ENCODE results near the gene FOLR1.
"Not testable (repeated sequence)": the region's sequence is repeated elsewhere in the genome, so short reads cannot be mapped to it uniquely, and the experiment has no call there.

The FOLR1 gene

DNA sequence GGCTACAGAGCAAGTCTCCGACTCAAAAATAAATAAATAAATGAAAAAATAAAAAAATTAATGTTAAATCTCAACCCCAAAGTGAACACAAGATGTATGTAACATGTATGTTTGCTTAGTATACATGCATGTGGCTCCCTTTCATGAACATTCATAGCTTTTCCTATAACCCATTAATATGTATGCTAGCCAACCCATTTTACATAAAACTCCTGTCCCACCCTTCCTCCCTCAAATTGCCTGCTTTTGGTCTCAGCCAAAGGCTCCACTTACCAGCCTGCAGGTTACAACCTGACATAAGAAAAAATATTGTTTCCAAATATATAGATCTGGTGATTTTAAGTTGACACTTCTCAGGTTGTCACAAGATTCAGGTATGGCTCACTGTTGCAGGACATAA is 3.7 kb upstream of the FOLR1 start:
- DNase-seq = no peak

DNA sequence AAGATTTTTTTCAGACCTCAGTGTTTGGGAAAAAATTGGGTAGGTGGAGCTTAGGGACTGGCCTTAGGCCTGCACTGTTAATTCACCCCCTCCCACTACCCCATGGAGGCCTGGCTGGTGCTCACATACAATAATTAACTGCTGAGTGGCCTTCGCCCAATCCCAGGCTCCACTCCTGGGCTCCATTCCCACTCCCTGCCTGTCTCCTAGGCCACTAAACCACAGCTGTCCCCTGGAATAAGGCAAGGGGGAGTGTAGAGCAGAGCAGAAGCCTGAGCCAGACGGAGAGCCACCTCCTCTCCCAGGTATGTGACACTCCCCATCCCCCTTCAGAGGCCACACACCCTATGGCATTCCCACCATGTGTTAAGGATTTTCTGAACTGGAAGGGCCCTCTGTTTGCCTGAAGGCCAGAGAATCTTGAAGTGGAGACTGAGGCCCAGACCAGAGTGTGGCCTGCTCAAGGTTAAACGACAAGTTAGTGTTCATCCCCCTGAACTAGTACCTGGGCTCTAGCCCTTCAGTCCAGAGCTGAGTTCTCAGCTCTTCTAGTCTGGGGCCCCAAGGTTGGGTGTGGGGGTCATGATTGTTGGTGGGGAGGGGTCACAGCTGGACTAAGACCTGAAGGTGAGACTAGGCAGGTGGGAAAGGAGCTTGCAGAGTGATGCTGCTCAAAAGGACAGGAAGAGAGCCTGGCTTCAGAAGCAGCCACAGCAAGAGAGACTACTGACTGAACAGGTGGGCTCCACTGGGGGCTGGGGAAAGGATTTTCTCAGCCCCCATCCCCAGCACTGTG is 2.3 kb upstream of the FOLR1 start:
- DNase-seq = no peak

DNA sequence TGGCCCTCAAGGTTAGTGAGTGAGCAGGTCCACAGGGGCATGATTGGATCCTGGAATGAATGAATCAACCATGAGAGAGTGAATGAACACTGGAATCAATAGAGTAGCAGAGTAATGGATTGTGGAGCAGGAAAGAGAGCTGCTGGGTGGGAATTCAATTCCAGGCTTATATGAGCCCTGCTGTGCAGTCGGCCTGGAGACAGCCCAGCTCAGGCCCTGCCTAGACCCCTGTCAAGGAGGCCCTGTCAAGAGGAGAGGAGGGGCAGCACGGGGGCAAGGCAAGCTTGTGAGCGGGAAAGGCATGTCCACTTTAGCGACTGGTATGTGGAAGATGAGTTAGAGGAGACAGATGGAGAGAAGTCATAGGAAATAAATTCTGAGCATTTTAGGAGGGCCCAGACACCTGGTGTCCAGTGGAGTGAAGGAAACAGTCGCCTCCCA is 1.3 kb upstream of the FOLR1 start:
- no peak for DNase-seq

DNA sequence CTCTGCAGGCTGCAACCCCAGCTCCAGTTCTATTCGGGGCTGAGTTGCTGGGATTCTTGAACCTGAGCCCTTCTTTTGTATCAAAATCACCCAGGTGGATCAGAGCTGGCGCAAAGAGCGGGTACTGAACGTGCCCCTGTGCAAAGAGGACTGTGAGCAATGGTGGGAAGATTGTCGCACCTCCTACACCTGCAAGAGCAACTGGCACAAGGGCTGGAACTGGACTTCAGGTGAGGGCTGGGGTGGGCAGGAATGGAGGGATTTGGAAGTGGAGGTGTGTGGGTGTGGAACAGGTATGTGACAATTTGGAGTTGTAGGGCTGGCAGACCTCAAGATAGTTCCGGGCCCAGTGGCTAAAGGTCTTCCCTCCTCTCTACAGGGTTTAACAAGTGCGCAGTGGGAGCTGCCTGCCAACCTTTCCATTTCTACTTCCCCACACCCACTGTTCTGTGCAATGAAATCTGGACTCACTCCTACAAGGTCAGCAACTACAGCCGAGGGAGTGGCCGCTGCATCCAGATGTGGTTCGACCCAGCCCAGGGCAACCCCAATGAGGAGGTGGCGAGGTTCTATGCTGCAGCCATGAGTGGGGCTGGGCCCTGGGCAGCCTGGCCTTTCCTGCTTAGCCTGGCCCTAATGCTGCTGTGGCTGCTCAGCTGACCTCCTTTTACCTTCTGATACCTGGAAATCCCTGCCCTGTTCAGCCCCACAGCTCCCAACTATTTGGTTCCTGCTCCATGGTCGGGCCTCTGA is 3.8 kb downstream of the FOLR1 start:
- no peak for DNase-seq

DNA sequence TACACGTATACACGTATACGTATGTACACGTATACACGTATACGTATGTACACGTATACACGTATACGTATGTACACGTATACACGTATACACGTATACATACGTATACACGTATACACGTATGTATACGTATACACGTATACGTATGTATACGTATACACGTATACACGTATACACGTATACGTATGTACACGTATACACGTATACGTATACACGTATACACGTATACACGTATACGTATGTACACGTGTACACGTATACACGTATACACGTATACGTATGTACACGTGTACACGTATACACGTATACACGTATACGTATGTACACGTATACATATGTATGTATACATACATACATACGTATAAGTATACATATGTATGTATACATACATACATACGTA is 9.5 kb downstream of the FOLR1 start:
- not testable (repeated sequence) for DNase-seq

DNA sequence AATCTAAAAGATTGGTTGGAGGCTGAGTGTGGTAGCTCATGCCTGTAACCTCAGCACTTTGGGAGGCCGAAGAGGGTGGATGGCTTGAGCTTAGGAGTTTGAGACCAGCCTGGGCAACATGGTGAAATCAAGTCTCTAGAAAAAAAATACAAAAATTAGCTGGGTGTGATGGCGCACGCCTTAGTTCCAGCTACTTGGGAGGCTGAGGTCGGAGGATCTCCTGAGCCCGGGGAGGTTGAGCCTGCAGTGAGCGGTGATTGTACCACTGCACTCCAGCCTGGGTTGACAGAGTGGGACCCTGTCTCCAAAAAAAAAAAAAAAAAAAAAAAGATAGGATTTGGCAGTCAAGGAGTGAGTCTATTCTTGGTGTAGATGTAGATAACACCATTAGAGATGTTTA is 10.6 kb downstream of the FOLR1 start:
- no peak for DNase-seq

DNA sequence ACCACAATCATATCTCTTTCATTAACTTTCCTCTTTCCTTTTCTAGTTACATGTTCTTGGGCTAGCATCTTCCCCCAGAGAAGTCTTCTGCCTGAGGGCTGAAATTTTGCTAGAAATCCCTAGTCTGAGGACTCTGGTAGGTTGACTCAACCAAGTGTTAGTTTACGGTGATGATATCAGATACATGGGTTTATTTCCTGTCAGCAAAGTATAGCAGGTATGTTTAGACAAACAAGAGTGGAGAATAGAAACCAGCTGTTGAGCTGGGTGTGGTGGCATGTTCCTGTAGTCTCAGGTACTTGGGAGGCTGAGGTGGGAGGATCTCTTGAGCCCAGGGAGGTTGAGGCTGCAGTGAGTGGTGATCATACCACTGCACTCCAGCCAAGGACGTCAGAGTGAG is 11.2 kb downstream of the FOLR1 start:
- no peak for DNase-seq

DNA sequence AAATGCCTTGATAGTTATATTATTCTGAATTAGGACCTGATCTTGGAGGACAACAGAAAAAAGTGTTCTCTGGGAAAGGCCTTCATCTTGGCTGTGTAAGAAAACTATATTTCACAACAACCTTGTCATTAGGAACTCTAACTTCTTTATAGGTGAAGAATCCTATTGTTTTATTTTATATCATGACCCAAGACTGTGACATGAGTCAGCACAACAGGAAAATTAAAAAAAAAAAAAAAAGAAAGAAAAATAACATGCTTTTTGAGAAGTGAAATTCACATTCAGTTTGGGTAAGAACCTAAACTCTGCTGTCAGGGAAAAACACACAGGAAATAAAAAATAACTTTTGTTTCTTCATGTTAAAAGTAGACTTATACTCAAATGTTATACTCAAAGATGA is 12.9 kb downstream of the FOLR1 start:
- no peak for DNase-seq

- DNase-seq = not testable (repeated sequence)
Measured at GRCh38 chr11:72206794-72207193, 14.9 kb downstream of the FOLR1 start.

GRCh38 chr11:72208281-72208680 is 16.3 kb downstream of the FOLR1 start:
- no peak for DNase-seq

GRCh38 chr11:72209101-72209500 is 17.2 kb downstream of the FOLR1 start:
- no peak for DNase-seq

- no peak for DNase-seq
Measured at GRCh38 chr11:72216638-72217037, 24.7 kb downstream of the FOLR1 start, which contains the start of gene FOLR2. TSS of gene FOLR2 (plus strand) at chr11:72216794. CDS start at chr11:72218585, 1,791 bp downstream.

- no peak for DNase-seq
Measured at GRCh38 chr11:72217841-72218240, 25.9 kb downstream of the FOLR1 start.

GRCh38 chr11:72218251-72218745 is 26.4 kb downstream of the FOLR1 start:
- no peak for DNase-seq

DNA sequence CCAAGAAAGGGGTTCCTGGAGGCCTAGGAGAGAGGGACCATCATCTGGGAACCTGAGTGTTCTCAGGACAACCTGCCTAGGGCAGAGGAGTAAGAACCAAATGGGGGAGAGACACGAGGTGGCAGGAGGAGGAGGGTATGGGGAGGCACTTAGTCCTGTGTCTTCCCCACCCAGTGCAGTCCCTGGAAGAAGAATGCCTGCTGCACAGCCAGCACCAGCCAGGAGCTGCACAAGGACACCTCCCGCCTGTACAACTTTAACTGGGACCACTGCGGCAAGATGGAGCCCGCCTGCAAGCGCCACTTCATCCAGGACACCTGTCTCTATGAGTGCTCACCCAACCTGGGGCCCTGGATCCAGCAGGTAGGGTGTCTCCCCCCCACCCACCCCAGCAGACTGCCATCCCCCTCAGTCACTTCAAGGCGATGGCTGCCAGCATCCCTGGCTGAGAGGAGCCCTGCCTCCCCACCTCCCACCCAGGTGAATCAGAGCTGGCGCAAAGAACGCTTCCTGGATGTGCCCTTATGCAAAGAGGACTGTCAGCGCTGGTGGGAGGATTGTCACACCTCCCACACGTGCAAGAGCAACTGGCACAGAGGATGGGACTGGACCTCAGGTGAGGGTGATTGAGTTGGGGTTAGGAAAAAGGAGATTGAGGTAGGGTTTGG is 28.9 kb downstream of the FOLR1 start:
- no peak for DNase-seq

GRCh38 chr11:72221386-72222075 is 29.6 kb downstream of the FOLR1 start:
- no peak for DNase-seq

DNA sequence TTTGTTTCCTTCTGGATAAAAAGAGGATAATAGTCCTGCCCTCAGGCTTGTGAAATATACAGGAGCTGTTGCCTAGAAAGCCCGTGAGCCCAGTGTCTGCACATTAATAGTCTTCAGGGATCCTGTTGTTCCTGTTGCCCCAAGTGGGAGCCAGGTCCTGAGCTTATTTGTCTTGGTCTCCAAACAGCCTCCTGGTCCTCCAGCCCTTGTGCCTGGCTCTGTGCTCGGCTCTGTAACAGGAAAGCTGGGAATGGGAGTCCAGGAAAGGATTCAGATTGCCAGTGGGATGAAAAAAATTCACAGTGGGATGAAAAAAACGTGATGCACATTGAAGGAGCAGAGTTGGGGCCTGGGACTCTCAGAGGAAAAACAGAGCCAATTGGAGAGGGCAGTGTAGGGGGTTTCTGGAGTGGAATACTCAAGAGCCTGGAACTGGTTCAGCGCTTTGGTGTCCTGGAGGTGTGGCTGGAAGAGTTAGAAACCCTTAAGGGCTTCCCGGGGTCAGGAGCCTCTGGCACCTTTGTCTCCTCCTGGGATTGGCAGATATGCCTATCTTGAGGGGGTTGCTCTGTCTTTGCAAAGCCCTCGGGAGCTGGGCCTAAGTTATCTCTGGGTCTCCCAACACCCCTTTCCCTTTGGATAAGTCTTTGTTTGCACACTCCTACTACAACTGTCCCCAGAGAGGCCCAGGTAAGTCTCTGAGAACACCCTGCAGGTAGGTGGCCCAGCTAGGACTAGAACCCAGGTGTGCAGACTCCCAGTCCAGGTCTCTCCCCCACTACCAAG is 30.4 kb downstream of the FOLR1 start:
- no peak for DNase-seq

DNA sequence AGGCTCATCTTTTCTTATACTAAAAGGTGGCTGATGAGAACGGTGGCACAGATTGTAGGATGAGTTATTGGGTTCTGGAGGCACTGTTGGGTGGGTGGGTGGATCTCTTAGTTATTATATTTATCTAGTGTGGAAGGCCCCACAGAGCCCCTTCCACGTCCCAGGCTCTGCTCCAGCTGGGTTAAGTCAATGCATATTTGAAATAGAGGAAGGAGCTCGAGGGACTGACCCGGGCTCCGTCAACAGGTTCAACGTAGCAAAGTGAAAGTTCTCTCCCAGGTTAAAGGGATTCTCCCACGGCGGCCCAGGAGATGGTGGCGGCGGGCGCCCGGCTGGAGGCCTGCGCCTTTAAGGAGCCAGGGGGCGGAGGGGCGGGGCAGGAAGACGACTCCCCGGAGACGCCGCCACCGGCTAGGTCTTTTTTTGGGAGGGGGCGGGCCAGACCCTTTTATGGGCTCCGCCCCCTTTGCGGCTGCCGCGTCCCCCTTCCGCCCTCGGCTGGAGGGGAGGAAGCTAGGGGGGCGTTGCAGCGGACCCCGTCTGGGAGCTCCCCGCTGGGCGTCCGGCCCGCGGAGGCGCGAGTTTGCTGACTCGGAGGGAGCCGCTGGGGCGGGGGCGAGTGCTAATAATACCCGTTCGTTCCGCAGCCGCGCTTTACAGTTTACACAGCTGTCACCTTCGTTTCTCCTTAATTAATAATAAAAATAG is 31.1 kb downstream of the FOLR1 start:
- peak; percentile 92 for DNase-seq

- peak; percentile 40 for DNase-seq
Measured at GRCh38 chr11:72223615-72224563, 31.9 kb downstream of the FOLR1 start.

All from stimulated activated CD4-positive, alpha-beta T cell treated with anti-CD3 and anti-CD28 coated beads, Interleukin-1b, Interleukin-23, amount 100 ng/mL, for 48 hours (primary cell).